GM21367 (cell line): ENCODE measurements around the gene FAU.

ENCODE experiments used
- ATAC-seq: cut with Tn5 transposase; IDR thresholded peaks from one replicate; pipeline ENCODE4 v1.9.1; 2021; ENCODE audit not compliant: unreplicated experiment

FAU gene

DNA sequence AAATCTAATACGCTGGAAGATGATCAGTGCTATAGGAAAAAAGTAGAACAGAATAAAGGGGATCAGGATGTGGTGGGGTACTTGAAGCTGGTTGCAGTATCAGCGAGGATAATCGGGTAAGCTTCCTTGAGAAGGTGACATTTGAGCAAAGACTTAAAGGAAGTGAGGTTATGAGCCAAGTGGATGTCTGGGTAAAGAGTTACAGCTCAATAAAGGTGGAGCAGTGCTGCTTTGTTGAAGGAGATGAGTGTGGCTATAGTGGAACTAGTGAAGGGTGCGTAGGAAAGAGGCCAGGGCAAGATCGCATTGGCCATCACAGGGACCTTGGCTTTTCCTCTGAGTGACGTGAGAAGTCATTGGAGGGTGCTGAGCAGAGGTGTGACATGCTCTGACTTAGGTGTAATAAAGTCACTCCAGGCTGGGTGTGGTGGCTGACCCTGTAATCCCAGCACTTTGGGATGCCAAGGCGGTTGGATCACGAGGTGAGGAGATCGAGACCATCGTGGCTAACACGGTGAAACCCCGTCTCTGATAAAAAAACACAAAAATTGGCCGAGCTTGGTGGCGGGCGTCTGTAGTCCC lies 14.7 kb upstream of the FAU start:
- ATAC-seq, result no peak

DNA sequence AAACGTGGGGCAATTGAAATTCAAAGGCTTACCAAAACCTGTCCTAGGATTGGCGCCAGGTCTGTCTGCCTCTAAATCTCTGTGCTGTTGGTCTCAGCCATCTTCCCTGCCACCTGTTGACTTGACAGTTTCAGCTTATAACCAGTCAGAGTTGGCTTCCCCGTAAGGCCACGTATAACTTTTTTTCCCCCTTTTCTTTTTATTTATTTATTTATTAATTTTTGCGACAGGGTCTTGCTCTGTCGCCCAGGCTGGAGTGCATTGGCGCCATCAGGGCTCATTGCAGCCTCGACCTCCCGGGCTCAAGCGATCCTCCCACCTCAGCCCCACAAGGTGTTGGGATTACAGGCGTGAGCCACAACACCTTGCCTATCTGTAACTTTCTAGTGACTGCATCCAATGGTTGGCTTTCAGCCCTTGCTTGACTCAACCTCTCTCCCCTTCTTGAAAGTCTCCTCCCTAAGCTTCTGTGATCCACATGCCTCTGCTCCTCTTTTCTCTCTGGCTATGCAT lies 13.8 kb upstream of the FAU start:
- no peak for ATAC-seq

DNA sequence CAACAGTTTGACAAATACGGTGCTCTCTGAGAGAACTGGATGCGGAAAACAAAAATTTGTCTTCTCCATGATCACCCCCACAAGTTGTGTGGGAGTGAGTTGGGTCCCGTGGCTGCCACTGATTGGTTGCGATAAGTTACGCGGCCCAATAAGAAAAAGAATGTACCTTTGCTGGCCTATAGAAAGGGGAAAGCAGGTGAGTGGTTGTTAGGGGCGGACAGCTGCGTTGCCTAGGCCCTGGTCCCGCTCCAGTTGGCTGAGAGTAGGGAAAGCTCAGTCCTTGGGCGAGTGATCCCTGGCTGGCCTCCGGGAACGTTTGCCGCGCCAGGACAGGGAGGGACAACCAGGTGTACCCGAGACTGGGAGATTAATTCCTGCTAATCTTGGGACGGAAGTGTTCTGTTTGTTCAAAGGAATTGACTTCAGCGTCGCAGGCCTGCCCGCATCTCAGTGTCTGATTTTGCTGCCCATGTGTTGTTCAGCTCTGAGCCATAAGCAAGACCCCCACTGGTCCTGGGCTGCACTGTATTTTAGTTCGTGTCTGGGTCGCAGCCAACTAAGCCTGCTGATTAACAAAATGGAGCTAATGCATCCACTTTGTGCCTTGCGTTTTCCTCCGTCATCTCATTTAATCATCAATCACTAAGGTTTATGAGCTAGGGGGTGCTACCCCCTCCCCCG lies 13.2 kb upstream of the FAU start:
- peak; percentile 59 for ATAC-seq

DNA sequence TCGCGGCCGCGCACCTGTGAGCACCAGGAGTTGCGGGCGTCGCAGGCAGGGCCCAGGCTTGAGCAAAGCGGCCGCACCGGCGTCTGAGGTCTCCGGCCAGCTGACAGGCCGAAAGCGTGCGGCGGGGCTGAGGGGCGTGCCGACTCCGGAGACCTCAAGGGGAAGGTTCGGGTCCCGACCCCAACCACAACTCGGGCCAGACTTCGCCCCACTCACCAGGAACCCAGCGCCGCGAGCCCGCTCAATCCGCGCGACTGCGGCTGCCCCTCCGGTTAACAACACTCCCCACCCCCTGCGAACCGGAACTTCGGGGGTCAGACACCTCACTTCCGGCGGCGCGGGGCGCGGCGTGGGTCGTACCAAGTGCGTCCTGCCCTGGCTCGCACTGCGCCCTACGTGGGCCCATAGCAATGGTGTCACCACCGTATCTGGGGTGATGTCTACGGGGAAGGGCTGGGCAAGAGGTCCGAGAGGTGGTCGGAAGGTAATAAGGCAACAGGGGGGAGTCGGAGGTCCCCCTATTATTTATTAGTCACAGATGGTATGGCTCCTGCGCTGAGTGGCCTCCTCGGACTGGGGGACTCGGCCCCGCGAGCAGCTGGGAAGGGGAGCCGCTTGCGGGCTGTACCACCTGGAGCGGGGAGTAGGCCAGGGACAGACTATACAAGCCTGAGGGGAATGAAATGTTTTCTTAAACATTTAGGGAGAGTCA lies 12.5 kb upstream of the FAU start, which contains the start of gene SYVN1:
Gene SYVN1, minus strand, starts transcription at position 280 of the 712 bp plus-strand sequence. CDS start 918 bp downstream, outside the sequence.
- ATAC-seq, result peak; percentile 40

DNA sequence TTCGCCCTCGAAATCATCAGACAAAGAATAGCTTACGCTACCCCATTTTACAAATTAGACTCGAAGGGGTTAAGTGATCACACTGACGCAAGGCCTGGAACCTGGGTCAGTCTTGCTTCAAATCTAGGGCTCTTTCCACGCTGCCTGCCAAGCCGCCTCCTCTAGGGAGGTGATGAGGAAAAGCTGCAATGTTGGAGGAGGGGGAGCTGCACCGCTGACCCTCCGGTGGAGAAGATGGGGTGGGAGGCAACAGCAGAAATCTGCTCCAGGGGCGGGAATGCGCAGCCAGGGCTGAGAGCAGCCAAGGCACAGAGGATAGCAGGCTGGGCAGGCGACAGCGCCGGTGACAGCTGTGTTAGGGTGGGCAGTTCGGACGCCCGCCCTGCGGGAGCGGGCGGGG lies 11.8 kb upstream of the FAU start:
- no peak for ATAC-seq

DNA sequence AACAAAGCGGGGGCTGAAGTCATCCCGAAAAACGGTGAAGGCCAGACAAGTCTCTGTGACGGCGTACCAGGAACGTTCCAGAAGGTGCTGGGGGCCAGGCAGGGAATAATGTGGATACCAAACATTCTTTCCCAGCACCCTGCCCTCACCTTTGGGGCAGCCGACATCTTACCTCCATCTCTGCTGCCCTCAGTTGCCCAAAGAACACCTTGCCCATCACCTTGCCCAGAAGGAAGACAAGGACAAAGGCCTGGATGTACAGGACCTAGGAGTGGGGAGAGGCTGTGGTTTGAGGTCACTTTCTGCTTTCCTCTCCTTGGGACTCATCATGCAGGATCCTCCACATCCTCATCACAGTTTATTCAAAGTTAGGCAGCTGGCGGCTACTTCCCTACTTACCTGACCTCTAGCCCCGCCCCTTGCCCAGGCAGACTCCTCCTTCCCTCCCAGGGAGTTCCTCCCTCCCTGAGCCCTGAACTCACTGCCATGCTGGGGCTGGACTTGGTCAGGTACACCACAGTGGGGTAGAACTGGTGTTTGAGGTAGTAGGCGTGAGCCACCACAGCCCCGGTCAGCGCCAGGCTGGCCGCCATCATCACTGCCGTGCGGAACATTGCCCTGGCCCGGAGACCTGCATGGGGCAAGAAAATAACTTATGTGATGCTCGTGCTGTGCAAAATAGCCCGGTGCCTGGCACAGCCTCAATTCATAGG lies 11.2 kb upstream of the FAU start:
- no peak for ATAC-seq

DNA sequence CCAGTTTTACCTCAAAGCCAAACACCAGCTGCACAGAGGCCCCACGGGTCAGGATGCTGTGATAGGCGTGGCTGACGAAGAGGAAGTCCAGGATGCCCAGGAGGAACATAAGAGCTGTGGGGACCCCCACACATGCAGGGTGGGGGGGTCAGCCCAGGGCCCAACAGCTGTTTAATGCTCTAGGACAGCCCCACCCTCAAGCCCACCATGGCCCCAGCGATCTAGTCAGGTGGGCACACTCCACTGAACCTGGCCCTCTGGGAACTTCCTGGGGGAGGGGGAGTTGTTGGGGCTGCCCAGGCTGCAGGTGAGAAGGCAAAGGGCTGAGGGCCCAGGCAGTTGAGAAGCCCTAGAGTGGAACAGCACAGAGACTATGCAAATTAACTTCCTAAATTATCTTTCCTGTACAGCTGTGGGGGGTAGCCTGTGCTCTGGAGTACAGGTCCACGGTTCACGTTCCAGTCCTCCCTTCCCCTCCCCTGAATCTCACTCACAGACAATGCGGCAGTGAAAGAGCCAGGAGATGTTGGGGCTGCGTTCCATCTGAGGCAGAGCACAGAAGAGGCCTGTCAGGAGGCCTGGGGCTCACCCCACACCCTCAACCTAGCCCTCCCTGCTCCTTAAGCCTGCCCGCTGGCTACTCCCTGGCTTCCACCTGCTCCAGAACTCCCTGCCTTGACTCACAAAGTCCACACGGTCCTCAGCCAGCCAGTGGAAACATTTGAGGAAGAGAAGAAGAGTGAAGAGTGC lies 10.5 kb upstream of the FAU start:
- ATAC-seq, result no peak

DNA sequence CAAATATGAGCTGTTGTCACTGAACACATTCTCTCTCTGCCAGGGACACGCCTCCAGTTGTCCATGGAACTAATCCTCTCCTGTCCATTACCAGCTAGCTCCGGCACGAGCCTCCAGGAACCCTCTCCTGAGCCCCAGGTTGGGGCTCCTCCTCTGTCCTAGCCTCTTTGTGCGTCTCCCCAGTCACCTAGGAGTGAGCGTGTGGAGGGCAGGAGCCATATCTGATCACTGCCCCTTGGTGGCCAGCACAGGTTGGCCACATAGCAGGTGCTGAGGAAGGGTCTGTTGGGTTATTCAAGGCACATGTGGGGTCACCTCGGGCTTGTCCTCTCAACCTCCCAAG lies 9.9 kb upstream of the FAU start:
- no peak for ATAC-seq

DNA sequence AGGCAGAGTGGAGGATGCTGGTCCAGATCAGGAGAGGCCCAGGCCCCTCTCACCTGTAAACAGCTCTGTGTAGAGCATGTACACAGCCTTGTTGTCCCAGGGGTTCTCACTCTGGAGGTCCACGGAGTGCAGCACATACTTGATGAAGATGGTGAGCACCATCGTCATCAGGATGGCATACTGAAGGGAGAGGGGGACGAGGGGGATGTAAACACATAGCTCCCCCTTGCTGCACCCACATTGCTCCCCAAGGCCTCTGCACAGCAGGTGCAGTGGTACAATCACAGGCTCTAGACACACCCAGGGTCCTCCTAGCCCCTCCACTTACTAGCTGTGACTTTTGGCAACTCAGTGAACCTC lies 9.5 kb upstream of the FAU start:
- no peak for ATAC-seq

DNA sequence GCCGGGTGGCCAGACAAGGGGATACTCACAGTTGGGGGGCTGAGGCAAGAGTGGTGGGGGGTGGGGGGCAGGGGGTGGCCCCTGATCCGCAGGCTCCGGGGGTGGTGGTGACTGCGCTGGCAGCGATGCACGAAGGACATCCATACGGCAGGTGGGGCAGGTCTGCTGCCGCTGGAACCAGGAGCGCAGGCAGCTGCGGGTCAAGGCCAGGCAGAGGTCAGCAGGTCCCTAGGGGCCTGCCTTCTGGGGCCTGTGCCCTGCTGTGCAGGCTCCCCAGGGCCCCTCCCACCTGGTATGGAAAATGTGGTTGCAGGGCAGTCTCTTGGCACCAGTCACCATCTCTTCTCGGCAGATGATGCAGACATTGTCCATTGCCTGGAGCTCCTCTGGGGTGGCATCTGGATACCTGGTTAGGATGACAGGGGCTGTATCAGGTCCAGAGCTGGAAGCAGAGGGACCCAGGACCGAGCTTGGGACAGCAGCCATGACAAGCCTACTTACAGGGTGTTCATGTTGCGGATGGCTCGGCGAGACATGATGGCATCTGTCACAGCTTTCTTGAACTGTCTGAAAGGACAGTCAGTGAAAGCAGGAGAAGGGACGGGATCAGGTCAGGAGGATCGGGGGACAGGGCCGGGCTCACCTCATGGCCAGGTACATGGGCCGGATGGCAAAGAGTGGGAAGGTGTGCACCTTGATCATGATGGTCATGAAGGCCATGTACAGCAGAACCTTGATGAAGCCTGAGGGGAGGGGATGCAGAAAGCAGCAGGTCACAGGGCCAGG lies 8.9 kb upstream of the FAU start:
- no peak for ATAC-seq

DNA sequence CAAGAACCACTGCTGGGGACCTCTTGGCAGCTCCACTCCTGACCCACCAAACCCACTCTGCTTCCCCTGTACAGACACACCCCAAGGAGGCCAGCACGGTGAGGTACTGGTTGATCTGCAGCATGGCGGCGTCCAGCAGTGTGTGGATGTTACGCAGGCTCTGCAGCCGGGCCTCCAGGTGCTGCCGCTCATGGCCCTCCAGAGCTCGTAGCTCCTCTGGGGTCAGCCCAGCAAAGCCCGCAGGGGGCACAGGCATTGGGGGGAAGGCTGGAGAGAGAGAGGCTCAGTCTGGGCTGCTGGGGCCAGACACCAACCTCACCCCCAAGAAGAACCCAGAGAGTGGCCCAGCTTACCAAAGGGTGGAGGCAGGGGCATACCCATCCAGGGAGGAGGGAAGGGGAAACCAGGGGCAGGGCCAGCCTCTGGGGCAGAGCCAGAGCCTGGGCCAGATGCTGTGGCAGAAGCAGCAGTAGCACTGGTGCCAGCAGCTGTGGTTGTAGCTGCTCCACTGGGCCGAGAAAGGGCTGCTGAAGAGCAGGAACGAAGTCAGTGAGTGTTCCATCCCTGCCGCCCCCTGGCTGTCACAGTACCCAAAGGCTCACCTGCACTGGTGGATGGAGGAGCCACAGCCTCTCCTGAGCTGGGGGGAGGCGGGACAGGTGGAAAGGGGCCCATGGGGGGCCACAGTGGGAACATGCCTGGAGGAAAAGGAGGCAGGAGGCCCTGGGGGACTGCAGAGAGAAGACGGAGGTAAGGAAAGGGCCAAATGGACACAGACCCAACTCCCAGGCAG lies 7.9 kb upstream of the FAU start:
- no peak for ATAC-seq

DNA sequence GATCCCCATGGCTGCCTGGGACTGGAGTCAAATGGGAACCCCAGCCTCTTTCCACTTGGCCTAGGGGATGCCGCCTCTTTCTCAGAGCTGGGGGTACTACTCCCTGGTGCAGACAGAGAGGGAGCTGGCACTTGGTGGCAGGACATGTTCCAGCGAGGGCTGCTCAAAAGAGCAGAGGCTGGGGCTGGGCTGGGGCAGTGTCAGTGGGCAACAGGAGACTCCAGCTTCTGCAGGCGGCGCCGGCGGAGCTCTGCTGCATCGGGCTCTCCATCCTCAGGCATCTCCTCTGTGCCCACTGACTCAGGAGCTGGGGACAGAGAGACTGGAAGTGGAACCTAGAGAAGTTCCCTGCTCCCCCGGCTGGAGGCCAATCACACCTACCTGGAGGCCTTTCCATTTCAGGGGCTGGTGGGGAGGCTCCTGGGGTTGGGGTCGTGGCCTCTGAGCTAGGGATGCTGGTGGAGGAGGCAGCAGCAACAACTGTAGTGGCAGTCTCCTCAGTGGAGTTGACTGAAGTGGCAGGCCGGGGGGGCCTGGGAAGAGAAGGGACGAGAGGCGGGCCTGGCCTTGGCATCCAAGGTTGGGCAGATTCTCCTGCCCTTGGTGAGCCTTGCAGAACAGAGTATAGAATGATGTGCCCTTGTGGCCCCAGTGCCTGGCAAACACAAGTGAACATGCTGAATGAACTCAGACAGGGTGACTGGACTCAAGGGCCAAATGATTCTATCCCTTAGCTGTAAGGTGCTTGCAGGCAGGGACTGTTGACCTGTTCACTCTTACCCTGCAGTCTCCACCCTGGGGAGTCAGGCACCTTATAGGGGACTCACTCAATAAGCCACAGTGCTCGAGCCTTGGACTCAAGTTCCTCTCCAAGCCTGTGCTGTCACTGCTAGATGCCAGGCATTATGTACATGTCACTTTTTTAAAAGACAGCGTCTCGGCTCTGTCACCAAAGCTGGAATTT lies 6.5 kb upstream of the FAU start:
- ATAC-seq, result no peak

DNA sequence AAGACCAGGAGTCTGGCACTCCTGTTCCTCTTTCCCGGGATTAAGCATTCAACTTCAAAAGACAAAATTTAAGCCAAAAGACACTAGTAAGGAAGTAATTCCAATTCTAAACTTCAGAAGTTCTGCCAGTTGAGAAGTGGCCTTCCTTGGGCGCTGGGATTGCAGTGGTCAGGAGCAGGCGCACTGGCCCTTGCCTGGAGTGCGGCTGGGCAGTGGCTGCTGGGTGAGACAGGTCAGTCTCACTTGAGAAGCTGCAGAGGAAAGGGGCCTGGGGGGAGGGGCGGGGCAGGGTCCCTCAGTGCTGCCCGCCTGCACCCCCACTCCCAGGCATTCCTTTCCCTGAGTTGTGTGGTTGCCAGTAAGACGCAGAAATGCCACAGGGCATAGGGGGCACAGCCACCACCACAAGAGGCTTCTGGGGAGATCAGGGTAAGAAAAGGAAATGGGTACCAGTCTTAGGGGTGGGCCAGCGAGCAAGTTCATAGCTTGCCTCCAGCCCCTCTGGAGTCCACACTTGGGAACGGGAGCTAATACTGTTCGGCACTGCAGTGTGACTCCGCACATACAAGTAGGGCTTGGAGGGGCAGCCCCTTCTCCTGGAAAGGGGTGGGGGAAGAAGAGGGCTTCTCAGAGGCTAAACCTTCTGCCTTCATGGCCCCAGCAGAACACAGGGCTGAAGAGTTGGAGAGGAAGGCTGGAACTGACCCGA lies 5.7 kb upstream of the FAU start:
- ATAC-seq, result no peak

DNA sequence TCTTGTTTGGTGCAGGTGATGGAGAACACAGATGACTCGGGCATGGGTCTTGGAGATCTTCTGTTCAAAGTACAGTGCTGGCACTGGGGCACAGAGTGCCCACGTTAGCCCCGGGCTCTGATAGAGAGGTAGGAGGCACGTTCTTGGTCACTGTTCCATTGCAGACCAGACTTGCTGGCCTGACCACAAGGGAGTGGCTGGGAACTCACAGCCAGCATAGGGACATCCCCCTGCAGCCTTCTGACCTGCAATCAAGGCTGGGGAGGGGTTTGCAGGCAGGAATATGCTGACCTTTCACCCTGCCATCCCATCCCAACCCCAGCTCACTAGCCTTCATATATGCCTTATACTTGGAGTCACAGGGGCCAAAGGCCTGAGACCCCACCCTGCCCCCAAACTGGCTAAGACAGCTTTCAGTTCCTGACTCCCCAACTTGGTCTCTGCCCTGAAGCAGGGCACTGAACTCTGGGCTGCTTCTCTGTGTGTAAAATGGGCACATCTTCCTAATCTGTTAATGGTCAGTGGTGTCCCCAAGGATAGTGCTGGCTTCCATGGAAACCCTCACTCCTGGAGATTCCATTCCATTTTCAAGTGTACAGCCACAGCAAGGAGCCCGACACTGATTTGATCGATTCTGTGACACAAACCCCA lies 4.8 kb upstream of the FAU start:
- no peak for ATAC-seq

DNA sequence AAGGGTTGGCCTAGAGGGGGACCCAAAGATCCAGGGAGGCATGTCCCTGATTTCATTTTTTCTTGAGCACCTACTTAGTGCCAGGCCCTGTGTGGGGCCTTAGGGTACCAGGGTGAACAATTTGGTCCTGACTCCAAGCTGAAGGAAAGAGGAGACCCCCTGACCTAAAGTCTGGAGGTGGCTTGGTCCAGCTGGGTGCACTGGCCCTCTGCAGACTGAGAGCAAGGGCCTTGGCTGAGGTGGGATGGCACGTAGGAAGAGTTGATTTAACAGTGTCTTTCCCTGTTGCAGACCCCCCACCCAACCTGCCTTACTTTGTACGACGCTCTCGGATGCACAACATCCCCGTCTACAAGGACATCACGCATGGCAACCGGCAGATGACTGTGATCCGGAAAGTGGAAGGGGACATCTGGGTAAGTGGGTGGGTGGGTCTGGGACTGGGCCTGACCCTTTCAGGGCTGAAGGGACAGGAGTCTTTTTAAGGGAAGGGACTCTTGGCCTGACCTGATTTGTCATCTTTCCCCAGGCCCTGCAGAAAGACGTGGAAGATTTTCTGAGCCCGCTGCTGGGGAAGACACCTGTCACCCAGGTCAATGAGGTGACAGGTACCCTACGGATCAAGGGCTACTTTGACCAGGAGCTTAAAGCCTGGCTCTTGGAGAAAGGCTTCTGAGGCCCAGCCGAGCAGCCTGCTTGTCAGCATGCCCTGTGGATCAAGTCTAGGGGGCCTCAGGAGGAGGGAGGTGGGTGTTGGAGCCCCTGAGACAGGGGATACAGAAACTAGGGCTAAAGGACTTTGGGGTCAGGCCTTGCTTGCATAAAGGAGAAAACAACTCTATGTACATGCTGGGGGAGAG lies 3.5 kb upstream of the FAU start:
- no peak for ATAC-seq

DNA sequence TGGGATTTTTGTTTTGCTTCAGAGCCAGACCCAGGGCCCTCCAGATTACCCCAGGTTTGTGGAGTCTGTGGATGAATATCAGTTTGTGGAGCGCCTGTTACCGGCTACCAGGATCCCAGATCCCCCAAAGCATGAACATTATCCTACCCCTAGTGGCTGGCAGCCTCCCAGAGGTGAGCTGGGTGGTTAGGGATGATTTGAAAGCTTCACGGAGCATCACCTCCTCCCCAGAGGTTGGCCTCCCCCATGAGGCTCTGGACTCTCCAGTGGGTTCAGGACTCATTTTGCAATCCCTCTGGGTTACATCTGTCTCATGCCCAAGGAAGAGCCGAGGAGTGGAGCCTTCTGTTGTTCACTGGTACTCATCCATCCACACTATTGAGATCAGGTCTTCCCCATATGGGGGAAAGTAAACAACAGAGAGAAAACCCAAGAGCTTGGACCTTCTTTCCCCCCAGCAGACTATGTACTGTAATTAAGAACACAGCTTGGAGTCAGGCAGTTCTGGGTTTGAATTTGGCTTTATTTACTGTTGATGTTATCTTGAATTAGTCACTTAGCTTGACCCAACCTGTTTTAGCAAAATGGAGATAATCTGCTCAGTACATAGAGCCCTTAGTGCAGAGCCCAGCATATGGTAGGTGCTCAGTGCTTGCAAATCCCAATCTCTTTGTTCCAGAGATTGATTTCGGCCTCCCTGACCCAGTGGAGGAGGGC lies 2.7 kb upstream of the FAU start:
- ATAC-seq, result no peak
